NCI-H2196 (cell line): ENCODE data around the gene PDE1C.

Experiments
- DNase-seq: peaks from one replicate; lab custom pipeline; 2025; ENCODE audit not compliant: unreplicated experiment; lab: John Stamatoyannopoulos, UW

Gene PDE1C

DNA sequence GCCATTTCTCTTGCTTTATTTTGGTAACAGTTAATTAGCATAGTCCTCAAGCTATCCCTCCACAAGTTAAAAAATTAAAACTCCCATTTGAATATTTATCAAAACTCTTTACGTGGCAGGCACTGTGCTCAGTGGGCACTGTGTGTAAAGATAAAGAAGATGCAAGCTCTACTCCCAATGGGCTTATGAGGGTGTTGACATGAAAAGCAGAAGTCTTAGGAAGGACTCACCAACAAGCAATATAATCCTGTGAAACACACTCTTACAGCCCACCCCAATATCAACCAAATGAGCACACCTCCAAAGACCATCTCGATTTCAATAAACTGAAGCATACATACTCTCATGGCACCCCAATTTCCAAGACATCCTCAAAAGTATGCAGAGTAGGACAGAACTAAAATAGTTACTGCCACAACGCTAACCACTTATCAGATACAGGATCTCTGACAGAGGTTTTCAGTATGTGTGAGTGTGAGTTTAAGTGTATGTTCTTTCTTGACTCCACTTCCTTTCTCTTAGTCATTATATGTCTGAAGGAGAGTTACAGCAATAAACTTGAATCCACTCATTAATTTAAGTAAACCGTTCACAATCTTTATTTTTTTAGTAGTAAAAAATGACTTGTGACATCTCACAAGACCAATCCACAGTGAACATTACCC lies 120.0 kb downstream of the PDE1C start:
- no peak for DNase-seq

DNA sequence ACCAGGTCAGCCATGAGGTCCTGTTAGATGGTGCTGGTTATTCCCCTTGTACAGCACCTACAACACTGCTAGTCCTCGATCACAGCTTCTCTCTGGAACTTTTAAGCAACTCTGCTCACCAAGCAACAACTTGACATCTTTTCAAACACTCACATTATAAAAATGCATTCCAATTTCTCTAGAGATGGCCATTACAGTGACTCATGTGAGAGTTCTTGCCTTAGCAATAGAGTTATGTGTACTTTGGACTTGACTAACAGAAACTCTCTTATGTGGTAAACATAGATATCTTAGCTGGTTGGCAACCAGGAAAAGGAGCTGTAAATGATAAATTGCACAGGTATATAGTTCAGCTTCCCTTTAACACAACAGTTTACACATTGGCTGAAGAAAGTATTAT lies 122.2 kb downstream of the PDE1C start:
- no peak for DNase-seq

GRCh38 chr7:31940167-31940566 lies 130.0 kb downstream of the PDE1C start:
- no peak for DNase-seq

- DNase-seq = no peak
Observed at GRCh38 chr7:31939076-31939475, 131.1 kb downstream of the PDE1C start.

DNA sequence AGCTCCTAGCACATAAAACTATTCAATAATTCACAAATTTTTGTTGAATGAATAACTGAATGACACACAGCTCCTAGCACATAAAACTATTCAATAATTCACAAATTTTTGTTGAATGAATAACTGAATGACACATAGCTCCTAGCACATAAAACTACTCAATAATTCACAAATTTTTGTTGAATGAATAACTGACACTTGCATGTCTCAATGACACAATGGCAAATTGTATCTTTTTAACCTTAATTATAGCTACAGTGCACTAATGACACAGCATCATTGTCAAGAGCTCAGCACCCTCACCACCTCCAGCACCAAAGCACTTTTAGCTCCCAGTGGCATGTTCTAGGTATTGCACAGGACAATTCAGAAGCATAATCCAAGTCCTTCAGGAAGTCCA lies 131.6 kb downstream of the PDE1C start:
- DNase-seq = no peak

GRCh38 chr7:31937982-31938381 lies 132.2 kb downstream of the PDE1C start:
- DNase-seq = no peak

DNA sequence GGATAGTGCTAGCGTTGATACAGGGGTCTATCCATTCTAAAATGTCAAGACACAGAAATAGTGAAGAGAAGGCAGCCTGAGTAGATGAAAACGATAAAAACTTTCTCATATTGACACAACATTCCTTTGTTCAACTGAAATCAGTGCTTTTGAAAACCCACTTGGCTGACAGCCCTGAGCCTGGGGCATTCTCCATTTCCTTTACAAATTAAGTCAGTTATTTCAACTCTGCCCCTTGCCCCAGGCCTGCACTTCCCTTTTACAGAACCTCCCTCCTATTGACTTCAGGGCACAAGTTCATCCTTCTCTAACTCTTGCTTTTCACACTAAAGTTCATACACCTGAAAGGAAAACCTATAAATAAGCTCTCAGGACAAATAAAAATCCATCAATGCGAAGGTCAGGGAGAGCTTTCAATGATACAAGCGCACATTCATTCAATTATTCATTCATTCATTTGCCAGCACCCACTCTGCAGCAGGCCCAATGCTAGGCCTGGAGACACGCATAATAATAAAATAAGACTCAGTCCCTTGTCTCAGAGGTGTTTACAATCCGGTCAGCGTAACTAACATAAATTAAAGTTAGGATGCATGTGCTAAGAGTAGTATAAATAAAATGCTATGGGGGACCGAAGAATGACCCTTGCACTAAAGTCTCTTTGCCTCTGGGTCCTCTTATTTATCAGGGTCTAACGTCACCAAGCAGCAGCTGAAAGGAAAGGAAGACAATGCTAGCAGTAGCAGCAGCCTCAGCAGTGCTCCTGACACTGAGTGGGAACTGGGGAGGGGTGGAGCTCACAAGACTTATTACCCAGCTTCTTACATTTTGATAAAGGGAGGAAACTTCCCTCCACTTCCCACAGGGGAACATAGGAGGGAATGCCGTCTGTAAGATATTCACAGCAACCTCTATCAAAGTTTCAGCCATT lies 134.8 kb downstream of the PDE1C start:
- DNase-seq = no peak

DNA sequence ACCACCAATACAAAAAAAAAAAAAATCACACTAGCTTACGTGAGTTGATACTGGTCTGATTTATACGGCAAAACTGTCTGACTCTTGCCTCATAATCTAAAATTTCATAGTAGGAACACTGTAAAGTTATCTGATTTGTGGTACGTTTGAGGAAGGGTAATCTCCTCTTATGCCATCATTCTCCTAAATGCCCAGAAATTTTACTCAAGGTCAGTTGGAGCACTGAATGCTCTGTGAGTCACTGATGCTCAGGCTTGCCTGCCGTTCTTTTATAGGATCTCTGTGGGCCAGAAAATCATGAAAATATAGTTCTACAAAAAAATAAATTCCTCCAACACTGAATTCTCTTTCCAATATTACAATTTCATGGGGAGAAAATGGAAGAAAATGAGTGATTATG lies 135.7 kb downstream of the PDE1C start:
- DNase-seq = no peak

GRCh38 chr7:31933481-31933880 lies 136.7 kb downstream of the PDE1C start:
- DNase-seq = no peak

- no peak for DNase-seq
Observed at GRCh38 chr7:31926991-31927584, 143.1 kb downstream of the PDE1C start.

DNA sequence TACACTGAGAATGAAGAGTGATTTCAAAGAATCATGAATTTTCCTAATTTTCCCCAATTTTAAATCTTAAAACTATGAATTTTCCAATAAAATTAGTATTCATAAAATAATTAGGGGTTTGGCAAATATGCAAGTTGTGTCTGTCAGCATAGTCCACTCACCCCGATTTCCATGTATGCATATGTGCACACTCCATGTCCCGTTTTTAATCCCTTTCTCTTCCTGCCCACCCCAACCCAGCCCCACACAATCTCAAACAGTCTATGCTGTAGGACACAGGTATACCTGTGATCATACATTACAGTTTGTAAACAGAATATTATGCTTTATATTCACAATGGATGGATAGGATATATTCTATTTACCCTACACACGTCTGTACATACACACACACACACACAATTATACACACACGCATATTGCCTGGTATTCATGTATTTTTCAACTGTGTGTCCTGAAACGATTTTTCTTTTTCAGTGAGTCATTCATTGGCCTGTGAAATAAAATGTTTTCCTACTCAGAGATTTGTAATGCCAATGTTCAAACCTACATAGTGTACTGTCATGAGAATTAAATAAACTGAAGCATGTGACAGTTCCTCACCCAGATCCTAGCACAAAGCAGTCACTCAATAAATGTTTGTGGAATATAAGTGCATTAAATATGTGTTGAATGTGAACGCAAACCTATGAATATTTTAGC lies 144.3 kb downstream of the PDE1C start:
- no peak for DNase-seq

- DNase-seq = no peak
Observed at GRCh38 chr7:31924251-31924650, 146.0 kb downstream of the PDE1C start.

DNA sequence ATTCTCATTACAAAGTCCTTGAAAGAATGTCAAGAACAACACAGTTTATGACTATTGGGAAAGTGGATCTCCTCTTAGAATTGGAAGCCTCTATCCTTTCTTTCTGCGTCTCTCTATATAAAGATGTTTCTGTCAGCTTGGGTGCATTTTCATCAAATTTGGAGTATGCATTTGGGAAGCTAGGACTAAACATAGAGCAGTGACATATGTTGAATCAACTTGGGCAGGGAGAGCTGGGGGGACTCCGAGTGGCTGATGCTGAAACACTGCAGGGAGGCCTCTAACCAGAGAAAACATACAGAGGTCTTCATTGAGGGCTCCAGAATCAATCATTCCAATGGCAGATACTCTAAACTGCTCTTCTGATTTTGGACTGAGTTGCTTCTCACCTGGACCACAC lies 147.4 kb downstream of the PDE1C start:
- no peak for DNase-seq

DNA sequence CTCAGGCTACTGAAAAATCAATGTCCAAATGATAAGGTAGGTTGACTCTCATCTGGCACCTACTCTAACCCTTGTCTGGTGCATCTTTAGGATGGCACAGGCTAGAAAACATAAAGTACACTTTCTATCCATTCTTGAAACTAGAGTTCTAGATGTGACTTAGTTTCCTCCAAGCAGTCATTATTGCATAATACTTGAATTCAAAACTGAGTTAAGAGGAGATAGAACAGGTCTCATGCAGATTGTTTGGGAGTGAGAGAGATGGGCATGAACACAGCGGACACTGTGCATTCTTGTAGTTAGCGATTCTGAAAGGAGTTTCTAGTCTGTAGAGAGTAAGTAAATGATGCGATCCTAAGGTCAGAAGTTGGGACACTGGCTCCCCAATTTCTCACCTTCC lies 149.2 kb downstream of the PDE1C start:
- DNase-seq = no peak

DNA sequence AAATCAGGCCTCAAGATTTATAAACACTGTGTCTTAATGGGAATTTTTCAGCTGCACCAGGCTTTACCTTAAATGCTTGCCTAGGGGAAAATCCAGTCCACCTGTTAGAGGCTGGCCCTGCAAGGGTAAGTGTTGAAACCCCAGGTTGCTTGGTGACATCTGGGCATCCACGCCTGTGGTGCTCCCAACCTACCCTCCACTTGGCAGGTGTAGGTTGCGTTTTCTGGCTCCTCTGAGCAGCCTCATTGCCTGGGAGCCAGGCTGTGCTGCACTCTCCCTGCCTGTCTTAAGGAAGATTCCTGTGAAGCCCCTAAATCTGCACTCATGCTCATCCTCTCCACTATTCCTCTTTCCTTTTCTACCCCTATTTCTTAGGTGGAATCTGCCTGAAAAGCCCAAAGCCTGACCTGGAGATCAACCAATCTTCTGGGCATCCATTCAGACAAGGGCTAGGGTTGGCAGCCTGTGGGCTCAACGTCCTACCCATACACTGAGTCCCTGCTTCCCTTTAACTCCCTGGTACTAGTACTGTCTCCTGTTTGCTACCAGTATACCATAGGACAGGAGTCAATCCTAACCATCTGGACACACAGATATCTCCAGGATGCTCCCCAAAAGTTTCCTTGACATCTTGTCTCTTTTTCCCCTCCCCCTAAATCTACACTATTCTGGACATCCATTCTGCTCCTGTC lies 150.4 kb downstream of the PDE1C start:
- no peak for DNase-seq

DNA sequence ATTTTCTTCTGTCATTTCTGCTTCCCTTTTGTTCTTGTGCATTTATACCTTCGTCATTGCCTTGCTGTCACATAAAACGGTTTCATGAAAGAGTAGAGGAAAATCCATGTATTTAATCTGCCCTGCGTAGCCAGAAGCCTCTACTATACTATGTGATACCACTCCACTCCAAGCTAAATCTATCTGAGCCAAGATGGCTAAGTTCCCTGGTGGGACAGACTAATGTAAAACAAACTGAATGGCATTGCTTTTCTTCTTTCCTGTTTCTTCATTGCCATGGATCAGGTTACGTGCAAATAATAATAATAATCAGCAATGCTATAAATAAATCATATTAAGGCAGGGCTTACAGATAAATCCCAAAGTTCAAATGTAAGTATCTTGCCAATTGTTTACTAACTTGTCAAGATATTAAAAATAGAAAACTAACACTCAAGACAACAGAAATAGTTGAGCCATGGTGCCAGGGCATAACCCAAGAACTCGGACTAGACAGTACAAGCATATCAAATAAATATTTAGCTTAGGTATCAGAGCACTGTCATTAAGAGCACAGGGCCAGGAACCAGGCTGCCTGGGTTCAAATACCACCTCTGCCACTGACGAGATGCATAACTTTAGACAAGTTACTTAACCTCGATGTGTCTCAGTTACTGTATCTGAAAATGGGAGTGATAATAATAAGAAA lies 151.4 kb downstream of the PDE1C start:
- no peak for DNase-seq

DNA sequence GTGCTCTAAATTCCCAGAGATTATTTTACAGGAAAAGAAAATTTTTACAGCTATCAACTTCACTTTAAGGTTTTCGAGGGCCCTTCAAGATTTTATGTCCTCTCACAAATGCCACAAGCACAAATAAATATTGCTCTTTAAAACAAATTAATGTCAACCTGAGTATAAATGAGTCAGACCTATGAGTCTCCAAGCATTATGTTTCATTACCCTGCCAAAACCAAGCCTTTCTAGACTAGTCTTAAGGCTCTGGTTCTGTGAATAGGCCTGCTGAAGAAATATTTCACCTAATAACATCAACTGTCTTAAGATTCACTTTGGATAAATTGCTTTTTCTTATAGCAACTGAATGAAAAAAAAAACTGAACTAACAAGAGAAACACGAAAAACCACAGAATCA lies 153.0 kb downstream of the PDE1C start:
- DNase-seq = no peak

- DNase-seq = no peak
Observed at GRCh38 chr7:31910191-31910590, 160.0 kb downstream of the PDE1C start.

GRCh38 chr7:31906479-31907171 lies 163.6 kb downstream of the PDE1C start:
- no peak for DNase-seq

- no peak for DNase-seq
Observed at GRCh38 chr7:31903962-31904361, 166.2 kb downstream of the PDE1C start.
